ENCODE measurements around the gene FGD3. TPM values are rescaled to one million over a fixed set of nuclear protein-coding genes. Genes with fewer than 3 reads are reported as not detected.

The FGD3 gene
- total RNA-seq, 1 donor from 2014 or later: 19.9 TPM

DNA sequence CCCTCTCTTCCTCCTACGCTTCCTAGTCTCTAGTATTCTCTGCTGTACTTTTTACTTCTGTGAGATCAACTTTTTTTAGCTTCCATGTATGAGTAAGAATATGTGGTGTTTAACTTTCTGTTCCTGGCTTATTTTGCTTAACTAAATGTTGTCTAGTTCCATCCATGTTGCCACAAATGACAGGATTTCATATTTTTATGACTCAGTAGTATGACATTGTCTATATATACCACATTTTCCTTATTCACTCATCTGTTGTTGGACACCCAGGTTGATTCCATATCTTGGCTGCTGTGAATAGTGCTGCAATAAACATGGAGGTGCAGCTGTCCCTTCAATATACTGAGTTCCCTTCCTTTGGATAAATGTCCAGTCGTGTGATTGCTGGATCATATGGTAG, 34.8 kb downstream of the FGD3 start:
- H3K4me3 ChIP-seq: no peak overlapping the region
- no peaks in the 10 kb centered on the region for H3K9me3 ChIP-seq
- no peaks in the 10 kb centered on the region for H3K36me3 ChIP-seq
- no peak overlapping the region for H3K27ac ChIP-seq
- H3K4me1 ChIP-seq: peaks cover 16% of the 10 kb centered on the region
- intact Hi-C loops (cut with DNase I): no loop called here
- DNase-seq (ENCODE audit: extremely low spot score in 2 of 2): no peak
- TF ChIP-seq, protein P1, sequence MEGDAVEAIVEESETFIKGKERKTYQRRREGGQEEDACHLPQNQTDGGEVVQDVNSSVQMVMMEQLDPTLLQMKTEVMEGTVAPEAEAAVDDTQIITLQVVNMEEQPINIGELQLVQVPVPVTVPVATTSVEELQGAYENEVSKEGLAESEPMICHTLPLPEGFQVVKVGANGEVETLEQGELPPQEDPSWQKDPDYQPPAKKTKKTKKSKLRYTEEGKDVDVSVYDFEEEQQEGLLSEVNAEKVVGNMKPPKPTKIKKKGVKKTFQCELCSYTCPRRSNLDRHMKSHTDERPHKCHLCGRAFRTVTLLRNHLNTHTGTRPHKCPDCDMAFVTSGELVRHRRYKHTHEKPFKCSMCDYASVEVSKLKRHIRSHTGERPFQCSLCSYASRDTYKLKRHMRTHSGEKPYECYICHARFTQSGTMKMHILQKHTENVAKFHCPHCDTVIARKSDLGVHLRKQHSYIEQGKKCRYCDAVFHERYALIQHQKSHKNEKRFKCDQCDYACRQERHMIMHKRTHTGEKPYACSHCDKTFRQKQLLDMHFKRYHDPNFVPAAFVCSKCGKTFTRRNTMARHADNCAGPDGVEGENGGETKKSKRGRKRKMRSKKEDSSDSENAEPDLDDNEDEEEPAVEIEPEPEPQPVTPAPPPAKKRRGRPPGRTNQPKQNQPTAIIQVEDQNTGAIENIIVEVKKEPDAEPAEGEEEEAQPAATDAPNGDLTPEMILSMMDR (IDR thresholded peaks at IDR 0.05): no peak
- TF ChIP-seq POLR2A (IDR thresholded peaks at IDR 0.05) (no peak), POLR2AphosphoS5 (IDR thresholded peaks at IDR 0.05; ENCODE audit: insufficient read depth in 1 of 2, low read depth in 1 of 2) (no peak)
- H3K27me3 ChIP-seq: no peaks in the 10 kb centered on the region

DNA sequence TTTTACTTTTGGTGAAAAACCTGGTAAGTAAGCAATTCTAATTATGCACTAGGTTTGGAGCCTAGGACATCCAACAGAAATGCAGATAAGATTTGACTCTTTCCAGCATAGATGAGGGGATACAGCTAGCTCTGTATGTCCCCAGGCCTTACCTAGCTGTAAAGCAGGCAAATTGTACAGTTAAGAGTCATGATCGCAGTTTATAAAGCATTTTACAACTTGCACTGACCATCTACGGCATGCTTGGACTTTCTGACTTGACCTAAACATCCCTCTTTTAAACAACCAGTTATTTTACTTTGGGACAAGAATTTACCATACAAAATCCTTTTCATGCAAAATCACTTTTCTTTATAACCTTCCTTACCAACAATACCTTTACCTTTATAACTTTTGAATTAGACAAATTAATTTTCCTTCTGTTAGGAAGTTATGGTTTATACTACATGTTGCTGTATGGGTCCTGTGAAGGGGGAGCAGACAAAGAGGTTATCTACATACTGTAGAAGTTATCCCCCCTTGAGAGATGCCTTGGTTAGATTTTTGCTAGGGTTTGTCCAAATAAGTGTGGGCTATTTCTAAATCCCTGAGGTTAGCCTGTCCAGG, 36.8 kb downstream of the FGD3 start:
- Histone ChIP-seq H3K27me3 (no peaks in the 10 kb centered on the region), H3K27ac (no peak overlapping the region), H3K4me3 (no peak overlapping the region), H3K4me1 (peaks cover 13% of the 10 kb centered on the region), H3K36me3 (no peaks in the 10 kb centered on the region), H3K9me3 (no peaks in the 10 kb centered on the region)
- TF ChIP-seq, protein P1 (IDR thresholded peaks at IDR 0.05): no peak
- no peak for TF ChIP-seq POLR2AphosphoS5 (IDR thresholded peaks at IDR 0.05; ENCODE audit: insufficient read depth in 1 of 2, low read depth in 1 of 2)
- TF ChIP-seq POLR2A (IDR thresholded peaks at IDR 0.05): no peak
- intact Hi-C loops (cut with DNase I): no loop called here
- DNase-seq (ENCODE audit: extremely low spot score in 2 of 2): no peak

DNA sequence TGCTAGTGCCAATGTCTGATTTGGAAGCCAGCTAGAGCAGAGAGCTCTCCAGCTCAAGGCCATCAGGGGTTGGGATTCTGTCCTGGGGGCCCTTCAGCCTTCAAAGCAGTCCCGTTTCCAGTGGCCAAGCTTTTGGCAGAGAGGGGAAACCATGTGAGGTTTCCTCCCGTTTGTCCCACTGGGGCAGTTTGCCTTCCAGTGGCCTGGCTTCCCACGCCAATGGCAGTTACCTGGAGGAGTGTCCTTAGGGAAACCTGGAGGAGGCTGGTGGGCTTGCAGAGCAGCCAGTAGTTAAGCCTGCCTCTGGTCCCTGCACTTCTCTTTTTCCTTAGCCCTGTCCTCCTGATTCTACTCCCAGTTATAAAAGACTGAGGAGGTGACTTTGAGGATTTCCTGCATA, 37.7 kb downstream of the FGD3 start:
- intact Hi-C loops (cut with DNase I): no loop called here
- no peak for DNase-seq (ENCODE audit: extremely low spot score in 2 of 2)
- Histone ChIP-seq H3K4me1 (peaks cover 4% of the 10 kb centered on the region), H3K4me3 (no peak overlapping the region), H3K27me3 (no peaks in the 10 kb centered on the region), H3K9me3 (no peaks in the 10 kb centered on the region), H3K27ac (no peak overlapping the region), H3K36me3 (no peaks in the 10 kb centered on the region)
- TF ChIP-seq POLR2AphosphoS5 (IDR thresholded peaks at IDR 0.05; ENCODE audit: insufficient read depth in 1 of 2, low read depth in 1 of 2) (no peak), POLR2A (IDR thresholded peaks at IDR 0.05) (no peak)
- TF ChIP-seq, protein P1 (IDR thresholded peaks at IDR 0.05): no peak

DNA sequence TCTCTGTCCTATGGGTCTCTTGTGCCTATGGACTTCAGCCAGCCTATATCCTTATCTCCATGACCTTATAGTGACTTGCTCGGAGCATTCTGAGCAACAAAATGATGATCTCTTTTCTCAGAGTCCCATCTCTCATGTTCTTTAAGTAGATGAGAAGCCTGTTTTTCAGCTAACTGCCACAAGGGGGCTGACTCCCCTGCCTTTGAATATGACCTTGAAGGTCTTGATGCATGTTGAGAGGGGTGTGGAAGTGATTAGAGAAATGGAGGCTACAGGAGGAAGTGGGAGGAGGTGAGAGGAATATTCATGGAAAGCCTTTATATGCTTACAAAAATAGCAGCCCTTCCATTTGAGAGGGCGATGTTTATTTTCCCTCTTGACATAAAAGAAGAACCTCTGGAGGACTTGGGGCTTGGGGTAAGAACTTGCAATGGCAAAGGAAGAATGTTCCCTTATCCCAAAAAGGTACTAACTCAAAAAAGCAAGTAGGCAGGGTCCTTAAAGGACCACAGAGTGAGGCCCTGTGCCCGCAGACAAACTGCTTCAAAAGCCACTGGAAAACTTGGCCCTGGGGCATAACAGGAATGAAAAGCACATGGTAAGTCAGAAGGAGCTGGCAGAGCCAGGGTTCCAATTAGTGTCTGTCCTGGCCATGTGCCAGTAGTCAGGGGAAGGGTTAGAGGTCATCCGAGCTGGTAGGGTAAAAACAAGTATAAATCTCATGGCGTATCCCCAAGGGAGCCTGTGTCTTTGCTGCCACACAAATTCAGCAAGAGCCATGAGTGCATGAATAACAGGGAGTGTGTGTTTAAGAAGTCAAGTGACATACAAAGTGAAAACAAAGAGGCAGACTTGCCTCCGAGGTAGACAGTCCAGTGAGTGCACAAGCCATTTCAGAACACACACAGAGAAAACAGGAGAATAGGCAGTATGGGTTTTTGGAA, 39.1 kb downstream of the FGD3 start:
- Histone ChIP-seq H3K4me1 (peaks cover 4% of the 10 kb centered on the region), H3K27me3 (no peaks in the 10 kb centered on the region), H3K9me3 (no peaks in the 10 kb centered on the region), H3K27ac (no peak overlapping the region), H3K4me3 (no peak overlapping the region), H3K36me3 (no peaks in the 10 kb centered on the region)
- intact Hi-C loops (cut with DNase I): no loop called here
- TF ChIP-seq POLR2AphosphoS5 (IDR thresholded peaks at IDR 0.05; ENCODE audit: insufficient read depth in 1 of 2, low read depth in 1 of 2): no peak
- TF ChIP-seq POLR2A (IDR thresholded peaks at IDR 0.05): no peak
- TF ChIP-seq, protein P1 (IDR thresholded peaks at IDR 0.05): no peak
- DNase-seq (ENCODE audit: extremely low spot score in 2 of 2): no peak

All from vagina (tissue), 2 donors.